Measurements from ENCODE around the gene MRPS6. TPM values are rescaled to one million over a fixed set of nuclear protein-coding genes. Genes with fewer than 3 reads are reported as not detected.

The MRPS6 gene
- total RNA-seq: 18.8 TPM

GRCh38 chr21:34073032-34073748 is at the start of gene MRPS6, which contains the start of gene SLC5A3:
Gene MRPS6 (plus strand): TSS chr21:34073578. CDS start chr21:34073701, 123 bp downstream.
Gene SLC5A3 (plus strand): TSS chr21:34073578. CDS start chr21:34095199, 21,621 bp downstream.
- peak within 1 kb of the TSS; percentile 67 for H3K27ac ChIP-seq (ENCODE audit: low read depth, low read length)
- H3K36me3 ChIP-seq (ENCODE audit: control insufficient read depth in 3 of 3, insufficient read depth in 3 of 3, low read length in 3 of 3): peaks cover 0 to 5% (median 0%) of the 10 kb centered on the region in 3 donors
- H3K4me3 ChIP-seq (ENCODE audit: low read length in 3 of 3): peak within 1 kb of the TSS; percentile 78 to 87 (median 81)

GRCh38 chr21:34023691-34024373 is 49.5 kb upstream of the MRPS6 start:
- H3K27ac ChIP-seq (ENCODE audit: low read depth, low read length): no peak overlapping the region
- H3K36me3 ChIP-seq (ENCODE audit: control insufficient read depth in 3 of 3, insufficient read depth in 3 of 3, low read length in 3 of 3): no peaks in the 10 kb centered on the region
- H3K27me3 ChIP-seq (ENCODE audit: control insufficient read depth in 3 of 3, insufficient read depth in 3 of 3, low read length in 3 of 3): no peaks in the 10 kb centered on the region
- no peak overlapping the region for H3K4me3 ChIP-seq (ENCODE audit: low read length in 3 of 3)
- no peak overlapping the region for H3K9ac ChIP-seq (ENCODE audit: low read depth in 1 of 3, low read length in 3 of 3)
- peaks cover 0 to 4% (median 0%) of the 10 kb centered on the region in 3 donors for H3K4me1 ChIP-seq (ENCODE audit: control insufficient read depth in 3 of 3, insufficient read depth in 3 of 3, low read length in 3 of 3)
- H3K9me3 ChIP-seq (ENCODE audit: control insufficient read depth in 3 of 3, low read length in 3 of 3): peaks cover 0 to 5% (median 0%) of the 10 kb centered on the region in 3 donors

More at GRCh38 chr21:34073032-34073748, at the start of gene MRPS6, which contains the start of gene SLC5A3:
- Histone ChIP-seq H3K9ac (ENCODE audit: low read depth in 1 of 3, low read length in 3 of 3) (peak within 1 kb of the TSS; percentile 77 to 85 (median 77)), H3K9me3 (ENCODE audit: control insufficient read depth in 3 of 3, low read length in 3 of 3) (no peaks in the 10 kb centered on the region), H3K4me1 (ENCODE audit: control insufficient read depth in 3 of 3, insufficient read depth in 3 of 3, low read length in 3 of 3) (peaks cover 21 to 32% (median 22%) of the 10 kb centered on the region in 3 donors), H3K27me3 (ENCODE audit: control insufficient read depth in 3 of 3, insufficient read depth in 3 of 3, low read length in 3 of 3) (no peaks in the 10 kb centered on the region)

- peaks cover 0 to 4% (median 0%) of the 10 kb centered on the region in 3 donors for H3K4me1 ChIP-seq (ENCODE audit: control insufficient read depth in 3 of 3, insufficient read depth in 3 of 3, low read length in 3 of 3)
- no peak overlapping the region for H3K9ac ChIP-seq (ENCODE audit: low read depth in 1 of 3, low read length in 3 of 3)
- H3K27me3 ChIP-seq (ENCODE audit: control insufficient read depth in 3 of 3, insufficient read depth in 3 of 3, low read length in 3 of 3): no peaks in the 10 kb centered on the region
- H3K27ac ChIP-seq (ENCODE audit: low read depth, low read length): no peak overlapping the region
- H3K4me3 ChIP-seq (ENCODE audit: low read length in 3 of 3): no peak overlapping the region
- peaks cover 0 to 5% (median 0%) of the 10 kb centered on the region in 3 donors for H3K9me3 ChIP-seq (ENCODE audit: control insufficient read depth in 3 of 3, low read length in 3 of 3)
- H3K36me3 ChIP-seq (ENCODE audit: control insufficient read depth in 3 of 3, insufficient read depth in 3 of 3, low read length in 3 of 3): no peaks in the 10 kb centered on the region
These were observed 49.0 kb upstream of the MRPS6 start for GRCh38 chr21:34024374-34024693.

- peaks cover 0 to 2% (median 0%) of the 10 kb centered on the region in 3 donors for H3K27me3 ChIP-seq (ENCODE audit: control insufficient read depth in 3 of 3, insufficient read depth in 3 of 3, low read length in 3 of 3)
- H3K4me1 ChIP-seq (ENCODE audit: control insufficient read depth in 3 of 3, insufficient read depth in 3 of 3, low read length in 3 of 3): peaks cover 0 to 4% (median 0%) of the 10 kb centered on the region in 3 donors
- H3K9ac ChIP-seq (ENCODE audit: low read depth in 1 of 3, low read length in 3 of 3): no peak overlapping the region
- H3K36me3 ChIP-seq (ENCODE audit: control insufficient read depth in 3 of 3, insufficient read depth in 3 of 3, low read length in 3 of 3): no peaks in the 10 kb centered on the region
- peaks cover 0 to 2% (median 0%) of the 10 kb centered on the region in 3 donors for H3K9me3 ChIP-seq (ENCODE audit: control insufficient read depth in 3 of 3, low read length in 3 of 3)
- no peak overlapping the region for H3K4me3 ChIP-seq (ENCODE audit: low read length in 3 of 3)
- no peak overlapping the region for H3K27ac ChIP-seq (ENCODE audit: low read depth, low read length)
These were observed 45.5 kb upstream of the MRPS6 start for GRCh38 chr21:34027721-34028461.

GRCh38 chr21:34029743-34030528 is 43.4 kb upstream of the MRPS6 start:
- Histone ChIP-seq H3K27ac (ENCODE audit: low read depth, low read length) (no peak overlapping the region), H3K9ac (ENCODE audit: low read depth in 1 of 3, low read length in 3 of 3) (no peak overlapping the region), H3K27me3 (ENCODE audit: control insufficient read depth in 3 of 3, insufficient read depth in 3 of 3, low read length in 3 of 3) (peaks cover 0 to 2% (median 0%) of the 10 kb centered on the region in 3 donors), H3K4me3 (ENCODE audit: low read length in 3 of 3) (peak overlapping the region; percentile 8 to 17 (median 9)), H3K4me1 (ENCODE audit: control insufficient read depth in 3 of 3, insufficient read depth in 3 of 3, low read length in 3 of 3) (peaks cover 0 to 4% (median 0%) of the 10 kb centered on the region in 3 donors), H3K9me3 (ENCODE audit: control insufficient read depth in 3 of 3, low read length in 3 of 3) (peaks cover 0 to 2% (median 0%) of the 10 kb centered on the region in 3 donors), H3K36me3 (ENCODE audit: control insufficient read depth in 3 of 3, insufficient read depth in 3 of 3, low read length in 3 of 3) (no peaks in the 10 kb centered on the region)

- H3K4me3 ChIP-seq (ENCODE audit: low read length in 3 of 3): no peak overlapping the region
- H3K9me3 ChIP-seq (ENCODE audit: control insufficient read depth in 3 of 3, low read length in 3 of 3): peaks cover 0 to under 1% (median 0%) of the 10 kb centered on the region in 3 donors
- no peaks in the 10 kb centered on the region for H3K36me3 ChIP-seq (ENCODE audit: control insufficient read depth in 3 of 3, insufficient read depth in 3 of 3, low read length in 3 of 3)
- H3K4me1 ChIP-seq (ENCODE audit: control insufficient read depth in 3 of 3, insufficient read depth in 3 of 3, low read length in 3 of 3): peaks cover 0 to 4% (median 0%) of the 10 kb centered on the region in 3 donors
- no peak overlapping the region for H3K27ac ChIP-seq (ENCODE audit: low read depth, low read length)
- H3K9ac ChIP-seq (ENCODE audit: low read depth in 1 of 3, low read length in 3 of 3): no peak overlapping the region
- peaks cover 0 to 2% (median 0%) of the 10 kb centered on the region in 3 donors for H3K27me3 ChIP-seq (ENCODE audit: control insufficient read depth in 3 of 3, insufficient read depth in 3 of 3, low read length in 3 of 3)
These were observed 41.5 kb upstream of the MRPS6 start for GRCh38 chr21:34031835-34032370.

GRCh38 chr21:34034369-34035014 is 38.9 kb upstream of the MRPS6 start:
- Histone ChIP-seq H3K4me3 (ENCODE audit: low read length in 3 of 3) (no peak overlapping the region), H3K9me3 (ENCODE audit: control insufficient read depth in 3 of 3, low read length in 3 of 3) (no peaks in the 10 kb centered on the region), H3K9ac (ENCODE audit: low read depth in 1 of 3, low read length in 3 of 3) (no peak overlapping the region), H3K27me3 (ENCODE audit: control insufficient read depth in 3 of 3, insufficient read depth in 3 of 3, low read length in 3 of 3) (peaks cover 0 to 2% (median 0%) of the 10 kb centered on the region in 3 donors), H3K36me3 (ENCODE audit: control insufficient read depth in 3 of 3, insufficient read depth in 3 of 3, low read length in 3 of 3) (no peaks in the 10 kb centered on the region), H3K27ac (ENCODE audit: low read depth, low read length) (no peak overlapping the region), H3K4me1 (ENCODE audit: control insufficient read depth in 3 of 3, insufficient read depth in 3 of 3, low read length in 3 of 3) (peaks cover 0 to 3% (median 0%) of the 10 kb centered on the region in 3 donors)

- Histone ChIP-seq H3K27me3 (ENCODE audit: control insufficient read depth in 3 of 3, insufficient read depth in 3 of 3, low read length in 3 of 3) (no peaks in the 10 kb centered on the region), H3K27ac (ENCODE audit: low read depth, low read length) (no peak overlapping the region), H3K36me3 (ENCODE audit: control insufficient read depth in 3 of 3, insufficient read depth in 3 of 3, low read length in 3 of 3) (no peaks in the 10 kb centered on the region), H3K4me1 (ENCODE audit: control insufficient read depth in 3 of 3, insufficient read depth in 3 of 3, low read length in 3 of 3) (no peaks in the 10 kb centered on the region), H3K9me3 (ENCODE audit: control insufficient read depth in 3 of 3, low read length in 3 of 3) (no peaks in the 10 kb centered on the region), H3K4me3 (ENCODE audit: low read length in 3 of 3) (no peak overlapping the region), H3K9ac (ENCODE audit: low read depth in 1 of 3, low read length in 3 of 3) (no peak overlapping the region)
These were observed 37.6 kb upstream of the MRPS6 start for GRCh38 chr21:34035619-34036354.
